GM12801 (cell line): ENCODE results near the gene CDH26.

Experiments
- CTCF ChIP-seq: IDR thresholded peaks from one replicate; pipeline ENCODE4 v1.5.1; 2011; ENCODE audit warnings: control low read depth; ENCODE audit not compliant: insufficient read length; ENCODE audit errors: extremely low read depth

Gene CDH26

GRCh38 chr20:60008130-60008808 lies 50.0 kb downstream of the CDH26 start:
- no peak for TF ChIP-seq CTCF

GRCh38 chr20:60009318-60009717 lies 51.1 kb downstream of the CDH26 start:
- TF ChIP-seq CTCF = no peak

GRCh38 chr20:60009826-60010616 lies 51.8 kb downstream of the CDH26 start:
- no peak for TF ChIP-seq CTCF

- no peak for TF ChIP-seq CTCF
These were observed 52.7 kb downstream of the CDH26 start for GRCh38 chr20:60010689-60011458.

GRCh38 chr20:60011512-60012507 lies 53.6 kb downstream of the CDH26 start:
- TF ChIP-seq CTCF = no peak

- TF ChIP-seq CTCF = no peak
These were observed 55.3 kb downstream of the CDH26 start for GRCh38 chr20:60013296-60014139.
